PC-9 (cell line): ENCODE data around the gene LAMTOR5. TPM values are rescaled to one million over a fixed set of nuclear protein-coding genes. Genes with fewer than 3 reads are reported as not detected.

Experiments used
- BruUV-seq: library from RNA; stranded (reverse); fragments of 400-500 nt; replicated peaks from 2 replicates; lab custom pipeline; 2021; lab: Mats Ljungman, UMichigan
- CTCF ChIA-PET: fragments of 300-600 bp; sonication (Branson Sonifier 250); formaldehyde crosslinking; loops from one replicate; lab custom pipeline; 2022; ENCODE audit warnings: antibody characterized with exemption; lab: Charles Lee
- POLR2A ChIA-PET: fragments of 300-600 bp; sonication (Branson Sonifier 250); formaldehyde crosslinking; loops from one replicate; lab custom pipeline; 2022; ENCODE audit warnings: antibody characterized with exemption; ENCODE audit not compliant: unreplicated experiment; lab: Charles Lee
- DNase-seq, 2 experiments: peaks; one replicate each; pipeline versions ENCODE4 v3.0.0 to v3.0.0-alpha.2; 2015 to 2022; ENCODE audit warnings: mixed read lengths in 1 of 2
- H2AFZ ChIP-seq: fragments of 200-600 bp; sonication (generic); 2 replicates; pipeline ENCODE4 v1.8.1; 2017; ENCODE audit warnings: antibody characterized with exemption
- H3F3A ChIP-seq: fragments of 200-600 bp; sonication (generic); 2 replicates; pipeline ENCODE4 v1.8.1; 2017; ENCODE audit warnings: antibody characterized with exemption, mild to moderate bottlenecking, low read depth; ENCODE audit not compliant: insufficient read depth
- H3K27ac ChIP-seq: fragments of 200-600 bp; sonication (generic); 2 replicates; pipeline ENCODE4 v1.6.1; 2016; ENCODE audit warnings: mixed run types
- H3K27me3 ChIP-seq: fragments of 200-600 bp; sonication (generic); 2 replicates; pipeline ENCODE4 v1.6.1; 2016; ENCODE audit warnings: low read depth, mixed run types; ENCODE audit not compliant: insufficient read depth
- H3K36me3 ChIP-seq: fragments of 200-600 bp; sonication (generic); 2 replicates; pipeline ENCODE4 v1.6.1; 2016; ENCODE audit warnings: low read depth, mixed run types
- H3K4me1 ChIP-seq: fragments of 200-600 bp; sonication (generic); replicated peaks from 2 replicates; pipeline ENCODE4 v1.6.1; 2016; ENCODE audit warnings: mixed run types; ENCODE audit not compliant: insufficient read depth
- H3K4me2 ChIP-seq: fragments of 200-600 bp; sonication (generic); 2 replicates; pipeline ENCODE4 v1.6.1; 2017; ENCODE audit warnings: mixed run types
- H3K4me3 ChIP-seq: fragments of 200-600 bp; sonication (generic); 2 replicates; pipeline ENCODE4 v1.6.1; 2016; ENCODE audit warnings: mixed run types
- H3K79me2 ChIP-seq: fragments of 200-600 bp; sonication (generic); 2 replicates; pipeline ENCODE4 v1.6.1; 2017; ENCODE audit warnings: low read depth, mixed run types
- H3K9me2 ChIP-seq: fragments of 200-600 bp; sonication (generic); 2 replicates; pipeline ENCODE4 v1.8.1; 2017; ENCODE audit warnings: mild to moderate bottlenecking; ENCODE audit not compliant: insufficient read depth
- H3K9me3 ChIP-seq: fragments of 200-600 bp; sonication (generic); 2 replicates; pipeline ENCODE4 v1.8.1; 2016; ENCODE audit warnings: low read depth; ENCODE audit not compliant: insufficient read depth
- H4K20me1 ChIP-seq: fragments of 200-600 bp; sonication (generic); 2 replicates; pipeline ENCODE4 v1.8.1; 2017; ENCODE audit not compliant: insufficient read depth
- CTCF ChIP-seq: fragments of 200-600 bp; sonication (generic); conservative IDR thresholded peaks from 2 replicates; pipeline ENCODE4 v1.6.1; 2017; ENCODE audit warnings: mixed run types, antibody characterized with exemption, mild to moderate bottlenecking, moderate library complexity
- EZH2 ChIP-seq: fragments of 200-600 bp; sonication (generic); IDR thresholded peaks from 2 replicates; pipeline ENCODE4 v1.8.0; 2017; ENCODE audit warnings: antibody characterized with exemption, low read depth
- intact Hi-C: fragments of 100-400 bp; cut with micrococcal nuclease; formaldehyde crosslinking; loops from one replicate; pipeline ENCODE4 v1.10.0; 2022; ENCODE audit not compliant: unreplicated experiment
- total RNA-seq: library from RNA; stranded (reverse); gene quantifications from 2 replicates; pipeline ENCODE4 v1.2.3, GENCODE V29; 2021

Gene LAMTOR5
- total RNA-seq, 1 experiment from 2014 or later, result 140 TPM

- H3K79me2 ChIP-seq, result no peaks in the 10 kb centered on the region
- peak in 1 of 2 experiments; percentile 42 for DNase-seq
- intact Hi-C loops, result loop anchor here (1.0 kb wide), 1 partner anchor 7 kb away; no protein-coding TSS in a partner anchor
- no peak within 1 kb of the TSS for H3K27ac ChIP-seq
- no peak for TF ChIP-seq CTCF
- TF ChIP-seq EZH2, result no peak
- H3F3A ChIP-seq, result peaks cover 38% of the 10 kb centered on the region
- TSS peak; percentile 51 for BruUV-seq
- H3K4me1 ChIP-seq, result peaks cover 23% of the 10 kb centered on the region
- H3K4me3 ChIP-seq, result no peak within 1 kb of the TSS
- no peaks in the 10 kb centered on the region for H3K9me2 ChIP-seq
- H3K9me3 ChIP-seq, result no peaks in the 10 kb centered on the region; the same call in 1 of the 2 replicates
- H3K36me3 ChIP-seq, result no peaks in the 10 kb centered on the region
- no peak within 1 kb of the TSS for H3K4me2 ChIP-seq
- ChIA-PET POLR2A (interaction anchor here (0.7 kb wide), 1 partner anchor 202 kb away, joined by 5 read pairs; no protein-coding TSS in a partner anchor), CTCF (interaction anchor here (0.6 kb wide), 1 partner anchor 823 kb away, joined by 11 read pairs; no protein-coding TSS in a partner anchor)
- no peaks in the 10 kb centered on the region for H4K20me1 ChIP-seq
- H3K27me3 ChIP-seq, result no peaks in the 10 kb centered on the region
- no peak within 1 kb of the TSS for H2AFZ ChIP-seq
Observed at GRCh38 chr1:110390692-110391245, 16.7 kb downstream of the LAMTOR5 start, which contains the start of gene SLC16A4. Gene SLC16A4 (minus strand): TSS chr1:110391026. CDS start chr1:110389323, 1,703 bp downstream.

GRCh38 chr1:110390096-110390495, 17.4 kb downstream of the LAMTOR5 start:
- Histone ChIP-seq H3K9me3 (no peaks in the 10 kb centered on the region), H3K27me3 (no peaks in the 10 kb centered on the region), H3K4me1 (peaks cover 23% of the 10 kb centered on the region), H3K27ac (no peak overlapping the region), H3K9me2 (no peaks in the 10 kb centered on the region), H2AFZ (no peak overlapping the region), H3K79me2 (no peaks in the 10 kb centered on the region), H3K36me3 (no peaks in the 10 kb centered on the region), H3K4me2 (no peak overlapping the region), H4K20me1 (no peaks in the 10 kb centered on the region), H3F3A (peaks cover 37% of the 10 kb centered on the region), H3K4me3 (no peak overlapping the region)
- no peak for TF ChIP-seq CTCF
- TF ChIP-seq EZH2, result no peak
- ChIA-PET POLR2A (interaction anchor here (0.6 kb wide), 1 partner anchor 273 kb away, joined by 8 read pairs; no protein-coding TSS in a partner anchor), CTCF (no interaction called here)
- DNase-seq, result peak in 1 of 2 experiments; percentile 54
- no TSS peak for BruUV-seq
- intact Hi-C loops, result no loop called here

GRCh38 chr1:110387048-110387754, 20.3 kb downstream of the LAMTOR5 start:
- POLR2A ChIA-PET, result no interaction called here
- TF ChIP-seq EZH2 (no peak), CTCF (no peak)

More at GRCh38 chr1:110387048-110387754, 20.3 kb downstream of the LAMTOR5 start:
- Histone ChIP-seq H3K79me2 (no peaks in the 10 kb centered on the region), H2AFZ (no peak overlapping the region), H3K4me1 (peaks cover 22% of the 10 kb centered on the region), H3F3A (peaks cover 39% of the 10 kb centered on the region), H3K36me3 (0 out of 2 replicates have a peak, but pooled peaks cover 5% of the 10 kb centered on the region), H3K4me3 (no peak overlapping the region), H4K20me1 (no peaks in the 10 kb centered on the region), H3K9me2 (no peaks in the 10 kb centered on the region), H3K27ac (no peak overlapping the region), H3K4me2 (no peak overlapping the region), H3K27me3 (no peaks in the 10 kb centered on the region), H3K9me3 (no peaks in the 10 kb centered on the region; the same call in 1 of the 2 replicates)
- intact Hi-C loops, result no loop called here
- CTCF ChIA-PET, result no interaction called here
- no peak for DNase-seq
- no TSS peak for BruUV-seq
